HG02763 (cell line): ENCODE results near the gene PRRT2.
"Not testable (repeated sequence)": the region's sequence is repeated elsewhere in the genome, so short reads cannot be mapped to it uniquely, and the experiment has no call there.

Experiments used
- ATAC-seq: cut with Tn5 transposase; IDR thresholded peaks from one replicate; pipeline ENCODE4 v1.9.1; 2021; ENCODE audit warnings: mild to moderate bottlenecking, moderate library complexity; ENCODE audit not compliant: unreplicated experiment

The PRRT2 gene

GRCh38 chr16:29831490-29831889, 19.5 kb downstream of the PRRT2 start:
- ATAC-seq = no peak

GRCh38 chr16:29833219-29833618, 21.2 kb downstream of the PRRT2 start:
- ATAC-seq = not testable (repeated sequence)

- ATAC-seq = no peak
These were observed 22.1 kb downstream of the PRRT2 start for GRCh38 chr16:29834079-29834478.

- ATAC-seq = no peak
These were observed 23.9 kb downstream of the PRRT2 start for GRCh38 chr16:29835926-29836325.

GRCh38 chr16:29836623-29837022, 24.6 kb downstream of the PRRT2 start:
- no peak for ATAC-seq

- no peak for ATAC-seq
These were observed 25.8 kb downstream of the PRRT2 start for GRCh38 chr16:29837841-29838240.

GRCh38 chr16:29839822-29840221, 27.8 kb downstream of the PRRT2 start:
- no peak for ATAC-seq

- no peak for ATAC-seq
These were observed 28.2 kb downstream of the PRRT2 start for GRCh38 chr16:29840240-29840639.

GRCh38 chr16:29841631-29842030, 29.6 kb downstream of the PRRT2 start:
- ATAC-seq = no peak

GRCh38 chr16:29842732-29843346, 30.8 kb downstream of the PRRT2 start:
- ATAC-seq = no peak

GRCh38 chr16:29843931-29844330, 31.9 kb downstream of the PRRT2 start:
- no peak for ATAC-seq

GRCh38 chr16:29844575-29845331, 32.8 kb downstream of the PRRT2 start:
- ATAC-seq = no peak

GRCh38 chr16:29845656-29846055, 33.7 kb downstream of the PRRT2 start:
- ATAC-seq = no peak

GRCh38 chr16:29848420-29849297, 36.7 kb downstream of the PRRT2 start:
- ATAC-seq = no peak

GRCh38 chr16:29849505-29849904, 37.5 kb downstream of the PRRT2 start:
- no peak for ATAC-seq

GRCh38 chr16:29850998-29851397, 39.0 kb downstream of the PRRT2 start:
- ATAC-seq = no peak

- ATAC-seq = no peak
These were observed 40.7 kb downstream of the PRRT2 start for GRCh38 chr16:29852654-29853053.

- no peak for ATAC-seq
These were observed 42.6 kb downstream of the PRRT2 start for GRCh38 chr16:29854520-29855100.

GRCh38 chr16:29857133-29857760, 45.3 kb downstream of the PRRT2 start:
- no peak for ATAC-seq

- ATAC-seq = no peak
These were observed 46.3 kb downstream of the PRRT2 start for GRCh38 chr16:29858149-29858849.
